Activated effector memory CD4-positive, alpha-beta T cell treated with anti-CD3 and anti-CD28 coated beads, Interleukin-2, amount 50 U/mL, for 16 hours (primary cell): ENCODE results near the gene NPAS3.

Experiments
- DNase-seq: peaks from one replicate; pipeline ENCODE4 v3.0.0-alpha.2; 2020

NPAS3 gene

DNA sequence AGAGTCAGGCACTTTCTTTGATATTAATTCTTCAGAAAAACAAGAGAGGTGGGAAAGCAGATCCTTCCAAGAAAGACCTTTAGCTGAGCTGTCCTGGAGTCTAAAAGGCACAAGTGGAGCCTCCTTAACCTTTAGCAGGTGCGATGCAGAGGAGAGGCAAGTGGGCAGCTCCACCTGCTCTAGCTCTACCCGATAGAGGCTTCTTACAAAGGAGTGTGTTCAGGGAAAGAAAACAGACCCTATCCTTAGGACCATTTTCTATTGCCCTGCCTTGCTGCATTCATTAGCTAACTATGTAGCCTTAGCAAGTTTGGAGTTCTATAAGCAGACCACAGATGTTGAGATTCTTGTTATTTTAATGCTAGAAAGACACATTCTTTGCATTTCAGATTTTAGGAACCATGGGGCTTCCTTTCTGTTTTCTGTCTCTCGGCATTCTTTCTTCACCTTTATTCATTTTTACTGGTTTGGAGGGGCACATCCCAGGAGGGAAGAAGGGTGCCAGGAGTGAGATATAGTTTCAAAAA lies 797.7 kb downstream of the NPAS3 start:
- no peak for DNase-seq

GRCh38 chr14:33736979-33737378 lies 798.3 kb downstream of the NPAS3 start:
- DNase-seq, result no peak

GRCh38 chr14:33737446-33737845 lies 798.8 kb downstream of the NPAS3 start:
- DNase-seq, result no peak

GRCh38 chr14:33738029-33738428 lies 799.4 kb downstream of the NPAS3 start:
- no peak for DNase-seq

GRCh38 chr14:33738491-33738890 lies 799.8 kb downstream of the NPAS3 start:
- DNase-seq, result no peak

GRCh38 chr14:33740531-33740930 lies 801.9 kb downstream of the NPAS3 start:
- DNase-seq, result no peak

- no peak for DNase-seq
These were observed 803.5 kb downstream of the NPAS3 start for GRCh38 chr14:33742166-33742565.

GRCh38 chr14:33745163-33745562 lies 806.5 kb downstream of the NPAS3 start:
- no peak for DNase-seq

DNA sequence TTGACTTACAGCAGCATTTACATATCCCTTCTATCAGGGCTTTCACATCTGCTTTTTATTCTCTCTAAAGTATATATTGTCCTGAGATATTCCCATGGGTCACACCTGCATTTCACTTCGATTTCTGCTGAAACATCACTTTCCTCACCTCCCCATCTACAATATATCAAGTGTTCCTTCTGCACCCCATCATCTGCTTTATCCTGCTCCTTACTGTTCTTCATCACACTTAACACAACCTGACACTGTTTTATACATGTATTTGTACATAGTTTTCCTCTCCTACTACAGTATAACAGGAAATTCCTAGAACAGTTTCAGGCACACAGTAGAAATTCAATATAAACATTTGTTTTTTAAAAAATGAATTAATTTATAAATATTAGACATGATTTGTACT lies 809.1 kb downstream of the NPAS3 start:
- no peak for DNase-seq

DNA sequence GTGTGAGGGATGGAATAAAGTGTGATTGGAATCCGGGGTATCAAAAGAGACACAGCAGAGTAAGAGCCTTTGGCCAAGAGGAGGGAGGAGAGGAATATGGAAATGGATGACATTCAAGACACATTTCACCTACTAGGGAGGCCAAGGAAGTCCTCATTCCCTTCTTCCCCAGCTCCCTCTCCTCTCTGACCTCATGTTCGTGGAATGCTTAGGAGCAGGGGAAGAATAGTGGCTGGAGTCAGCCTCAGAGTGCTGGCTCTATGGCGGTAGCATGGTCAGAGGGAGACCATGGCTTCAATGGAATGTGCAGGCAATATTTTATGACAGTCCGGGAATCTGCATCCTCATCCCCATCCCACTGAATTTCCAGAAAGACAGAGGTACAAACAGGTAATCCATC lies 815.6 kb downstream of the NPAS3 start:
- DNase-seq, result no peak

DNA sequence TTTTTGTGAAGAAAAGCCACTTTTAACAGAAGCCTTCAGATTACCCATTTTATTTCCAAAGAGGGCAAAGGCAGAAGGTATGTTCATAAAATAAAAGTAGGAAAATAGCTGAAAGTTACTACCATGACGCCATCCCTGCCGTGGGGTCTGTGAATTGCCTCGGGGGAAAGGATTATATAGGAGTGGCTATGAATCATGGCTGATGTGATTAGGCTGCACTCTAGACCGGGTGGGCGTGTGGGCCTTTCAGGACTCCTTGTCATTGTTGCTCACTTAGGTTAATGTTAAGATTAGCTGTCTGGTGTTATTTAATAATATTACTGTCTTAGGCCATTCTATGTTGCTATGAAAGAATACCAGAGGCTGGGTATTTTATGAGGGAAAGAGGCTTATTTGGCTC lies 816.7 kb downstream of the NPAS3 start:
- no peak for DNase-seq

- no peak for DNase-seq
These were observed 818.2 kb downstream of the NPAS3 start for GRCh38 chr14:33756833-33757232.

- DNase-seq, result no peak
These were observed 819.9 kb downstream of the NPAS3 start for GRCh38 chr14:33758547-33758946.

GRCh38 chr14:33762161-33762851 lies 823.6 kb downstream of the NPAS3 start:
- DNase-seq, result no peak

DNA sequence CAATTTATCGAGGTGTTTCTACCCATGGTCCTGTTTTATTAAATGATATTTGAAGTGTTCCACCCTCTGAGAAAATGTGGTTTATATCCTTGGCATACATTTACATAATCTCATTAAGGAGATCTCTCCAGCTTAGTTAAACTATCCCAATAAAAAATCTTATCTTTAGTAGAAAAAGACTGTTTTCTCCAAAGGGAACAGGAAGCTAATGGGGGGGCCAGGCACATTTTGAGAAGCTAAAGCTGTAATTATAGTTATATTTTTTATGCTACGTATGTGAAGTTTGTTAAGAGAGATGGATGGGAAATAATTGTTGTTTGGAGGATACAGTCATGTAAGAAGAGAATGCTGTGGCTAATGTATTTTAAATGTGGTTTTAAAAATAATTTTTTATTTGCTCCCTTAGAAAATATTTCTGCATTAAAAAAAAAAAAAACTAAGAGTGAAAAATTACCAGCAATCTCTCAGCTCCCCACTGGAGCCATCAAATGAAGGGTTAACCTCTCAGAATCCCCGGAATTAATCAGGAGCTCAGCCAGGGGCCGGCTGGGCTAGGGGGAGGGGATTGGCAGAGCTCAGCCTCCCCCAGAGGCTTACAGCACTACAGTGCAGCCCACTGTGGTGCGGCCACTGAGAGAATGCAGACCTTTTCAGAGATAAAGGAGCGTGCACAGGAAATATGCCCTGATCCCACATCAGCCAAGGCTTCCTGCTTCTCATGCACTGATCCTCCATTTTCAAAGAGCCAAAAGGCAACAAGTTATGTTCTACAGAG lies 826.4 kb downstream of the NPAS3 start:
- no peak for DNase-seq

DNA sequence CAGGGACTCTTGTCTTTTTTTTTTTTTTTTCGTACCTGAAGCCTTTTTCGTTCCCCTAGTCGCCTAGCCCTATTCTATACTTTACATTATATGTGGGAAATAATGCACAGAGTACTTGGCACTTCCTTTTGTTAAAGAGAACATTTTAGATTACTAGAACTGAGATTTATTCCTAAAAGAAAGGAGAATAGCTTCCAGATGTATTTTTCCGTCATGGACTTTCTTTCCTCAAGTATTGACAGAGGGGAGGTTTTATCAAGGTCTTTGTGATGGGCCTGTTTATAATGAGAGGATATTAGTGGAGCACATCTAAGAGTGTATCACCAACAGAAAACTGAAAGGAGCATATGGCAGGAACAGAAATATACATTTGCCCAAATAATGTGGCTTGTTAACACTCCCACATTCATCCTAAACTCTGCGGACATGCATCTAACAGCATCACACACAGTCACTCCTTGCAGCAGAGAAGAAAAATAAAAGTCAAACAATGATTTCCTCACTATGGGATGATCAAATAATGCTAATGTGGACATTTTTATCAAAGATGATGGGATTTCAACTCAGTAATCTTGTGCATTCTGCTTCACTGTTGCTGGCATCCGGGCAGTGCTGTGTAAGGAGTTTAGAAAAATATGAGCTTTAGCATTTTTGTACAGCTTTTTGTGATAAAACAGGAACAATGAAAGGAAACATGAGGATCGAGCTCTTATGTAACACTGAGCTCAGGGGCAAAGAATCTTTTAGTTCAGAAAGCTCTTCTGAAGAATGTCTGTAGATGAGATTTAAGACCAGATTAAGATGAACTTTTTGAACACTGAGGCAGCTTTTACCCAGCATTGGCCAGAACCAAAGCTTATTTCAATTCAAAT lies 829.1 kb downstream of the NPAS3 start:
- no peak for DNase-seq

GRCh38 chr14:33768458-33768830 lies 829.8 kb downstream of the NPAS3 start:
- DNase-seq, result no peak

GRCh38 chr14:33773205-33774030 lies 834.7 kb downstream of the NPAS3 start:
- DNase-seq, result no peak

DNA sequence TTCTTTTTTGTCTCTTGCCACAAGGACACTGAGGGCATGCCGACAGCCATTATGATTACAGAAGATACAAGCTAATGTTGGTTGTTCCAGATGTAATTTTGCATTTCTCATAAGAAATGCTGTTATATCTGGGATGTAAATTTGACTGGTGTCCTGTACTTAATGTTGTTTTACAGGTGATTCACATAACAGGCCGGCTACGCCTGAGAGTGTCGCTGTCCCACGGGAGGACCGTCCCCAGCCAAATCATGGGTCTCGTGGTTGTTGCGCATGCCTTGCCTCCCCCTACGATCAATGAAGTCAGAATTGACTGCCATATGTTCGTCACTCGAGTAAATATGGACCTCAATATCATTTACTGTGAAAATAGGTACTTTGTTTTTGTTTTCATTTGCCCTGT lies 835.5 kb downstream of the NPAS3 start:
- no peak for DNase-seq

DNA sequence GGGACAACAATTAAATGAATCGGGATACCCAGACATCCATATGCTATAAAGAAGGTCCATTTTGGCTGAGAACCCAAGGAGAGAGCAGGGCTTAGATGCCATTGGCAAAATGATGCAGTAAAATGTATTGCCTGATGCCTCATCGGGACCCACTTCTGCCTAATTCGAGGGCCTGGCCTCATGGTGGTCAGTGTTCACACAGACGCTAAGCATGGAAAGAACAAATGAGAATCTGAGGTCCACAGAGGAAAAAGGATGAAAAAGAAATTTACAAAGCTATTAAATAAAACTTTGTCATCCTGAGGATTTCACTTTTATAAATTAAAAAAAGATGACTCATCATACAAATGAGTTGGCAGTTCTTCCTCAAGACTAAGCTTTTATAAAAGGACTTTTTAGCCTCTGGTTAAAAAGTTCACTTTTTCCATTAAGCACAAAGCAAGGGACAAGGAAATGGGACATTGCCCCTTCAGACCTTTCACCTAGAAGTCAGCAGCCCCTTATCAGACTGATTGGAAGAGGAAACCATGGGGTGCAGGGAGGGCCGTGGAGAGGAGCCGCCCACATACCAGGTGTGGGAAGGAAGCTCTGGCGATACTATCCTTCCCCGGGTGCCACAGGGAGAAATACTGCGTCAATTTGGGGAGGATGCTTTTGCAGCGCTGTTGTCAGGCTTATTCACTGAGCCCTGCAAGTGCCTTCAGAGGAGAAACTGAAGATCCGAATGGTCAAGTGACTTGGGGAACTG lies 836.2 kb downstream of the NPAS3 start:
- DNase-seq, result no peak

DNA sequence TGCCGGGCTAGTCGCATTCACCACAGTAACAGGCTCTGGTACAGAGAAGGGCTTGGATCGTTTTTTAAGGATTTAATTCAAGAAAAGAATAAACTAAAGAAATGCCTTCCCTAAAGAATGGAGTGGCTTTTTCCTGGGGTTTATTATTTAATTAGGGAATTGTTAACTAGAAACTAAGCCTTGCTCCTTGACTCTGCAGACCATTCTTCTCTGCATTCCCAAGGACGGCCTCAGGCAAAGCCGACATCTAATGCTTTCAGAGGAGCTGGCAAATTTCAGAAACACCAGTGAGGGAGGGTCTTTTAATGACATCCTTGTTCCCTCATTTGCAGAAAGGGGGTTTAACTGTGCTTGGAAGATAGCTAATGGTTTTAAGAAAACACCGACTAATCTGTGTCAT lies 838.2 kb downstream of the NPAS3 start:
- no peak for DNase-seq

- no peak for DNase-seq
These were observed 839.0 kb downstream of the NPAS3 start for GRCh38 chr14:33777681-33778080.
